ENCODE results near the gene EVX2. TPM values are rescaled to one million over a fixed set of nuclear protein-coding genes. Genes with fewer than 3 reads are reported as not detected.

EVX2 gene
- total RNA-seq, 1 donor, result not detected

DNA sequence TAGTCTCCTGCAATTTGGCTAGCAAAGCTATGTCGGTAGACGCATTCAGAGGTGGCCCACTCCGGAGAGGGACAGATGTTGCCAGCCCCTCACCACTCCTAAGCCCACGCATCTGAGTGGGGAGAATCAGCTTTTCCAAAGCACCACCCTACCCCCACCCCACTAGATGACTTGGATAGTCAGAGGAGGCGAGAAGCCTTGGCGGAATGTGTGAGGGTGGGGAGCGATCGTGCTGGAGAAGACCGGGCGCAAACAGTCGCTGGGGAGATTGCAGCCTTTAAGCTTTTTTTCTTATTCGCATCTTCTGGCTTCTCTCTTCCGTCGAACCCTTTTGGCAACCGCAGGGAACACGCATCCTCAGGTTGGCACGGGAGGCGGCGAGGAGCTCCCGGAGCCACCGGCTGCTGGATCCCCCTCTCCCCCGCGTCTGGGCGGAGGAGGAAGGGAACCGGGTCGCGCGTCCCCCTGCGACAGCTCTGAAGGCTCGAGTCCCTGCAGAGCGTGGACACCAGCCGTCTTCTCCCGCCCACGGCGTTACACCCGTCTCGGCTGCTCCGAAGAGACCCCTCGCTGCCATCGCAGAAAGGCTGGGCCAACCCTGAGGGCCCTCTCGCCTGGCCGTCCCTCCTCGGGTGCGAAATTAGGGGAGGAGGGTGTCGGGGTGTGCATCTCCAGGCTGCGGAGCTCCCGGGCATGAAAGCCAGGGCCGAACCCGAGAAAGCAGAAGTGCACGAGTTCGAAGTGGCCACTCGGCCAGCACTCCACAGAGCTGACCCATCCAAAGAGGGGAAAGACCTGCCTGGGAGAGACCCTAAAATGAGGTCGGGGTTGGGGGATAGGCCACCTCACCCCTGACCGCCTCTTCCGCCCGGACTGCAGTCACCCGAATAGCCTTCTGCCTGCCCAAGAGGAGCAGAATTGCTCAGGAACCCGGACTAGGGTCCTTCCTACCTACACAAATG lies 12.2 kb downstream of the EVX2 start:
- DNase-seq (ENCODE audit: insufficient read length, low spot score, missing footprints), result peak; percentile 26
- no peaks in the 10 kb centered on the region for H3K36me3 ChIP-seq (ENCODE audit: insufficient read depth, low read length)
- TF ChIP-seq CTCF (IDR thresholded peaks at IDR 0.05; ENCODE audit: extremely low read depth, low read depth, low read length), result no peak
- no peaks in the 10 kb centered on the region for H3K79me2 ChIP-seq (ENCODE audit: insufficient read depth, low read length)
- no peaks in the 10 kb centered on the region for H4K20me1 ChIP-seq (ENCODE audit: insufficient read depth, low read length)
- H3K4me3 ChIP-seq (ENCODE audit: insufficient read depth, low read length), result no peak overlapping the region
- H3K27ac ChIP-seq (ENCODE audit: low read depth, low read length), result no peak overlapping the region
- H3K4me1 ChIP-seq (ENCODE audit: insufficient read depth, low read length), result no peaks in the 10 kb centered on the region
- H2AFZ ChIP-seq (ENCODE audit: low read length), result no peak overlapping the region
- no peak overlapping the region for H3K4me2 ChIP-seq (ENCODE audit: insufficient read depth, low read length)
- H3K27me3 ChIP-seq (ENCODE audit: insufficient read depth, low read length), result peaks cover 98% of the 10 kb centered on the region
- H3K9me3 ChIP-seq (ENCODE audit: low read depth, low read length), result no peaks in the 10 kb centered on the region

DNA sequence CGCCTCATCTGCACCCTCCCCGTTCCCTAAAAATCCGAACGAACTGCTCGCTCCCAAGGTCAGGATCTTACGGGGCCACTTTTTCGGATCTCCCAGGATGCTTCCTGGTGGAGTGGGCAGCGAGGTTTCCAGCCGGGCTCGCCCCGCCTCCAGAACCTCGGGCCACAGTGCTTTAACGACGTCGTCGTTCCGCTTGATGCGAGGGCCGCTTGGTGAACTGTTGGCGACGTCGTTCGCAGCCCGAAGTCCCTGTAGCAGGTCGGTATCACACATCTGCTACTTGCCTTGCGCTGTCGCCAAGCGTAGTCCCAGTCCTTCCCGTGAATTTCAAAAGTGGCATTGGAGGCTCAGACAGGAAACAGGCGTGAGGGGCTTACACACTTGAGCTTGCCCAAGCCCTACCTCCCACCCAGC lies 15.3 kb downstream of the EVX2 start:
- no peaks in the 10 kb centered on the region for H3K9me3 ChIP-seq (ENCODE audit: low read depth, low read length)
- H2AFZ ChIP-seq (ENCODE audit: low read length), result peak overlapping the region; percentile 15
- H3K4me1 ChIP-seq (ENCODE audit: insufficient read depth, low read length), result no peaks in the 10 kb centered on the region
- no peaks in the 10 kb centered on the region for H3K36me3 ChIP-seq (ENCODE audit: insufficient read depth, low read length)
- no peak for TF ChIP-seq CTCF (IDR thresholded peaks at IDR 0.05; ENCODE audit: extremely low read depth, low read depth, low read length)
- DNase-seq (ENCODE audit: insufficient read length, low spot score, missing footprints), result no peak
- no peak overlapping the region for H3K27ac ChIP-seq (ENCODE audit: low read depth, low read length)
- peaks cover 73% of the 10 kb centered on the region for H3K27me3 ChIP-seq (ENCODE audit: insufficient read depth, low read length)
- H3K4me2 ChIP-seq (ENCODE audit: insufficient read depth, low read length), result no peak overlapping the region
- no peak overlapping the region for H3K4me3 ChIP-seq (ENCODE audit: insufficient read depth, low read length)
- no peaks in the 10 kb centered on the region for H3K79me2 ChIP-seq (ENCODE audit: insufficient read depth, low read length)
- no peaks in the 10 kb centered on the region for H4K20me1 ChIP-seq (ENCODE audit: insufficient read depth, low read length)

DNA sequence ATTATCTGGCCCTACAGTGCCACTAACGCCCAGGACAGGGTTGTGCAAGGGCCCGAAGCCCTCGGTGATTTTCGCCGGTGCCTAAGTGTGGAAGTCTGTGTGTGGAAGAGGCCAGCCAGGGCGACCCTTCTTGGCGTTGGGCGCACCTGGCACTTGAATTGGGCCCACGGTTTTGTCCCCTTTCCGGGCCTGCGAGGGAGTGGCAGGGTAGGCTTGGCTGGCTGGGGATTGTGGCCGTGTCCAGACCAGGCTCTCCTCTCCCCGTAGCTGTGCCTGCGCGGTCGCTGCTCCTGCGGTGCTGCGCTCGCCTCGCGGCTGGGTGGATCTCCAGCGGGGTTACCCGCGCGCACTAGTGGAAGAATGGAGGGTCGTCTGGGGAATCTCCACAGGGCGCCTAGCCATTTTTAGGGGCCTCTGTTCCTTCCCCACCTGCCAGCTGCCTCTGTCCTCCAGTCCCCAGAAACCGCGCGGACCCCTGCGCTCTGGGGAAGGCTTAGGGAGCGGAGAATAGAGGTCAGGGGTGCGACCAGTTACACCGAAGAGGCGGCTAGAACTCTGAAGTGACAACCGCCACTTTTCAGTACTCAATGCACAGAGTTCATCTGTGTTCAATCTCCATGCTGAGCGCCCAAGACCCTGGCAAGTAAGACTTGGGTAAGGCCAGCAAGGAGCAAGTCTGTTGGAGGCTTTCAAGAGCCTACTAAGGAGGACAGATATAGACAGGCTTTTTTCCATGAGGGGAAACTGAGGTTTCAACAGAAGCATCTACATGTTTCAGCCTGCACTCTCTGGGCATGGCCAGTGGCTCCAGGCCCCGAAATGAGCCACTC lies 16.0 kb downstream of the EVX2 start:
- H3K79me2 ChIP-seq (ENCODE audit: insufficient read depth, low read length), result no peaks in the 10 kb centered on the region
- no peak for DNase-seq (ENCODE audit: insufficient read length, low spot score, missing footprints)
- no peaks in the 10 kb centered on the region for H4K20me1 ChIP-seq (ENCODE audit: insufficient read depth, low read length)
- H3K27me3 ChIP-seq (ENCODE audit: insufficient read depth, low read length), result peaks cover 67% of the 10 kb centered on the region
- no peaks in the 10 kb centered on the region for H3K9me3 ChIP-seq (ENCODE audit: low read depth, low read length)
- peak overlapping the region; percentile 60 for H3K4me3 ChIP-seq (ENCODE audit: insufficient read depth, low read length)
- no peaks in the 10 kb centered on the region for H3K4me1 ChIP-seq (ENCODE audit: insufficient read depth, low read length)
- no peak for TF ChIP-seq CTCF (IDR thresholded peaks at IDR 0.05; ENCODE audit: extremely low read depth, low read depth, low read length)
- H3K27ac ChIP-seq (ENCODE audit: low read depth, low read length), result no peak overlapping the region
- no peaks in the 10 kb centered on the region for H3K36me3 ChIP-seq (ENCODE audit: insufficient read depth, low read length)
- H2AFZ ChIP-seq (ENCODE audit: low read length), result peak overlapping the region; percentile 68
- H3K4me2 ChIP-seq (ENCODE audit: insufficient read depth, low read length), result peak overlapping the region; percentile 76

Data from osteoblast (primary cell).